Endothelial cell of umbilical vein (primary cell): Measurements from ENCODE around the gene CACNG8. TPM values are rescaled to one million over a fixed set of nuclear protein-coding genes. Genes with fewer than 3 reads are reported as not detected.

ENCODE experiments used
- BruUV-seq: library from RNA; stranded (reverse); fragments of 400-500 nt; replicated peaks from 2 replicates; lab custom pipeline; 2021; lab: Mats Ljungman, UMichigan
- CTCF ChIA-PET: fragments of 300-600, 350-600 bp; sonication (Branson Sonifier 250); formaldehyde crosslinking; loops from one replicate; lab custom pipeline; 2021; ENCODE audit warnings: antibody characterized with exemption, inconsistent platforms; lab: Charles Lee
- POLR2A ChIA-PET: fragments of 300-600, 350-600 bp; sonication (Branson Sonifier 250); formaldehyde crosslinking; loops from one replicate; lab custom pipeline; 2021; ENCODE audit warnings: antibody characterized with exemption, inconsistent platforms; lab: Charles Lee
- DNase-seq: peaks from one replicate; pipeline ENCODE4 v3.0.0-alpha.2; 2011; ENCODE audit warnings: low read depth, low spot score
- FAIRE-seq: peaks from 2 replicates; lab custom pipeline; 2011; peaks lifted over from hg19 to GRCh38; lab: Jason Lieb, UNC
- H2AFZ ChIP-seq: 2 replicates; pipeline ENCODE4 v1.6.0; 2012; ENCODE audit warnings: low read depth, low read length, control low read depth, inconsistent platforms
- H3K27ac ChIP-seq: 2 replicates; pipeline ENCODE4 v1.5.1; 2011; ENCODE audit warnings: low read depth, mild to moderate bottlenecking, control low read depth, low read length, moderate library complexity; ENCODE audit not compliant: insufficient read depth
- H3K27me3 ChIP-seq, 2 experiments: 2 replicates each; pipeline versions ENCODE4 v1.6.0 to v1.6.1; 2011; ENCODE audit warnings: low read length in 2 of 2, mixed read lengths in 1 of 2; ENCODE audit not compliant: control insufficient read depth in 2 of 2, insufficient read depth in 2 of 2
- H3K36me3 ChIP-seq, 2 experiments: 2 replicates in 1 of 2; 3 replicates in 1 of 2; pipeline ENCODE4 v1.5.1; 2011; ENCODE audit warnings: low read length in 2 of 2, mild to moderate bottlenecking in 1 of 2, moderate library complexity in 1 of 2; ENCODE audit not compliant: control insufficient read depth in 2 of 2, insufficient read depth in 2 of 2; ENCODE audit errors: extremely low read depth in 1 of 2
- H3K4me1 ChIP-seq: 3 replicates; pipeline ENCODE4 v1.5.1; 2011; ENCODE audit warnings: mild to moderate bottlenecking, low read length; ENCODE audit not compliant: control insufficient read depth, insufficient read depth; ENCODE audit errors: extremely low read depth
- H3K4me2 ChIP-seq: 2 replicates; pipeline ENCODE4 v1.6.1; 2011; ENCODE audit warnings: low read length, control low read depth, mixed read lengths; ENCODE audit not compliant: insufficient read depth
- H3K4me3 ChIP-seq, 3 experiments: fragments of 200-600 bp in 1 of 3; sonication (generic), shearing (Covaris generic) in 1 of 3; replicated peaks in 1 of 3; 2 replicates each; pipeline ENCODE4 v1.5.1; 2011 to 2016; ENCODE audit warnings: control low read depth in 3 of 3, low read length in 3 of 3, mild to moderate bottlenecking in 2 of 3, inconsistent platforms in 1 of 3, low read depth in 1 of 3, moderate library complexity in 1 of 3; ENCODE audit not compliant: insufficient read depth in 1 of 3
- H3K79me2 ChIP-seq: 2 replicates; pipeline ENCODE4 v1.6.0; 2012; ENCODE audit warnings: low read length, inconsistent platforms; ENCODE audit not compliant: control insufficient read depth, insufficient read depth
- H3K9ac ChIP-seq: replicated peaks from 2 replicates; pipeline ENCODE3; 2011; ENCODE audit warnings: low read length, control low read depth; ENCODE audit not compliant: insufficient read depth; ENCODE audit errors: extremely low read depth
- H3K9me1 ChIP-seq: replicated peaks from 3 replicates; pipeline ENCODE4 v1.6.0; 2011; ENCODE audit warnings: mild to moderate bottlenecking, low read length; ENCODE audit not compliant: control insufficient read depth, insufficient read depth; ENCODE audit errors: extremely low read depth
- H3K9me3 ChIP-seq: replicated peaks from 2 replicates; pipeline ENCODE4 v1.5.1; 2012; ENCODE audit warnings: low read length, inconsistent platforms; ENCODE audit not compliant: control insufficient read depth, insufficient read depth
- H4K20me1 ChIP-seq: replicated peaks from 2 replicates; pipeline ENCODE3; 2011; ENCODE audit warnings: mild to moderate bottlenecking, low read length; ENCODE audit not compliant: control insufficient read depth, insufficient read depth; ENCODE audit errors: extremely low read depth
- EZH2 ChIP-seq: IDR thresholded peaks from 2 replicates; pipeline ENCODE4 v1.6.1; 2012; ENCODE audit warnings: borderline replicate concordance, low read depth, mild to moderate bottlenecking, moderate library complexity, low read length, inconsistent platforms; ENCODE audit not compliant: severe bottlenecking
- GATA2 ChIP-seq: IDR thresholded peaks from 2 replicates; pipeline ENCODE4 v1.7.0; 2011; ENCODE audit warnings: low read depth, mild to moderate bottlenecking, moderate library complexity, mixed read lengths, low read length; ENCODE audit not compliant: insufficient read length, insufficient read depth
- POLR2A ChIP-seq: IDR thresholded peaks from 2 replicates; pipeline ENCODE4 v1.6.1; 2012; ENCODE audit warnings: low read depth, mild to moderate bottlenecking, control low read depth, low read length
- dilution Hi-C: fragments of 300-500 bp; cut with MboI; formaldehyde crosslinking; loops from one replicate; pipeline ENCODE4 v1.15.0; 2019; ENCODE audit warnings: low sequenced_read_pairs; ENCODE audit not compliant: extremely low pct_ligation_motif_present
- intact Hi-C: fragments of 100-400 bp; cut with micrococcal nuclease; formaldehyde crosslinking; loops from one replicate; pipeline ENCODE4 v1.10.0; 2022
- polyA plus RNA-seq, 4 experiments: library from polyadenylated mRNA; depleted of rRNA in 3 of 4; stranded (reverse) in 3 of 4; unstranded in 1 of 4; fragments of >200 nt; gene quantifications; 2 replicates each; pipeline versions ENCODE4 v1.2.1 to v1.2.3, GENCODE V29; 2011 to 2012; ENCODE audit warnings: missing spikeins in 1 of 4
- total RNA-seq: library from RNA; stranded (reverse); gene quantifications from 2 replicates; pipeline ENCODE4 v1.2.3, GENCODE V29; 2021
- TF ChIP-seq, protein P1 (sequence below): IDR thresholded peaks from 2 replicates; pipeline ENCODE4 v1.6.1; 2011; ENCODE audit not compliant: insufficient read depth, insufficient read length
- TF ChIP-seq, protein P2 (sequence below), 2 donors: IDR thresholded peaks; 1 replicate in 1 of 2; 2 replicates in 1 of 2; pipeline ENCODE4 v1.5.1; 2011; ENCODE audit warnings: low read length in 2 of 2, mild to moderate bottlenecking in 2 of 2, moderate library complexity in 2 of 2, control low read depth in 1 of 2, inconsistent platforms in 1 of 2, low read depth in 1 of 2; ENCODE audit not compliant: insufficient read depth in 1 of 2; ENCODE audit errors: extremely low read depth in 1 of 2

Gene CACNG8
- total and polyA plus RNA-seq, 2 donors (not counting 3 experiments of a cell fraction or from before 2014, with no cell fraction given), result 0.18 to 1.7 TPM

DNA sequence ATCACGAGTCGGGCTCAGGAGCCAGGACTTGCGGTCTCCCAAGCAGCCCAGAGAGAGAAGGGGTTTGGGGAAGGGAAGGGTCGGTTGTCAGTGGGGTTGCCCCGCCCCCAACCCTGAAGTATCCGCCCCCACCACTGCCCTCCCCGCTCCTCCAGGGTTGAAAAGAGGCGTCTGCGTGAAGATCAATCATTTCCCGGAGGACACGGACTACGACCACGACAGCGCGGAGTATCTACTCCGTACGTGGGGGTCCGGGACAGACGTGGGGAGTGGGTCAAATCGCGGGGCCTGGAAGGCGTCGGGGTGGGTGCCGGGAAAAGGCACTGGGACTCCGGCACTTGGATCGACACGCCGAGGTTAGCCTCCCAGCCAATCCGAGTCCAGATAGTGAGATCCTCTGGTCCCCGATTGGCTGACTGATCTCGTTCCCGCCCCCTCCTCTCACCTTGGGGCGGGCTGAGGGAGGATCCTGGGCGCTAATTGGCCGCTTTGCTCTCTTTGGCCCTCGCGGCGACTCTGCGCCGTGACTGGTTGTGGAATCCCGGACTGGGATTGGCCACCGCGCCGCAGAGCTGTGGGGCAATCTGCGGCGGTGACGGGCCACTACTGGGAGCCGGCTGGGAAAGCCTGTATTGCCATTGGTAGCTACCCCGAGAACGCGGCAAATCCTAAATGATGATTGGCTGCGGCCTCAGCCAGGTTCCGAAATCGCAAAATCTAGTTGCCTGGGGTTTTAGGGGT lies 15.4 kb downstream of the CACNG8 start:
- TF ChIP-seq POLR2A, result no peak
- TF ChIP-seq EZH2, result peak; percentile 72
- TF ChIP-seq GATA2, result peak; percentile 42
- TF ChIP-seq, protein P1, sequence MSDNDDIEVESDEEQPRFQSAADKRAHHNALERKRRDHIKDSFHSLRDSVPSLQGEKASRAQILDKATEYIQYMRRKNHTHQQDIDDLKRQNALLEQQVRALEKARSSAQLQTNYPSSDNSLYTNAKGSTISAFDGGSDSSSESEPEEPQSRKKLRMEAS, result peak; percentile 33
- TF ChIP-seq, protein P2, sequence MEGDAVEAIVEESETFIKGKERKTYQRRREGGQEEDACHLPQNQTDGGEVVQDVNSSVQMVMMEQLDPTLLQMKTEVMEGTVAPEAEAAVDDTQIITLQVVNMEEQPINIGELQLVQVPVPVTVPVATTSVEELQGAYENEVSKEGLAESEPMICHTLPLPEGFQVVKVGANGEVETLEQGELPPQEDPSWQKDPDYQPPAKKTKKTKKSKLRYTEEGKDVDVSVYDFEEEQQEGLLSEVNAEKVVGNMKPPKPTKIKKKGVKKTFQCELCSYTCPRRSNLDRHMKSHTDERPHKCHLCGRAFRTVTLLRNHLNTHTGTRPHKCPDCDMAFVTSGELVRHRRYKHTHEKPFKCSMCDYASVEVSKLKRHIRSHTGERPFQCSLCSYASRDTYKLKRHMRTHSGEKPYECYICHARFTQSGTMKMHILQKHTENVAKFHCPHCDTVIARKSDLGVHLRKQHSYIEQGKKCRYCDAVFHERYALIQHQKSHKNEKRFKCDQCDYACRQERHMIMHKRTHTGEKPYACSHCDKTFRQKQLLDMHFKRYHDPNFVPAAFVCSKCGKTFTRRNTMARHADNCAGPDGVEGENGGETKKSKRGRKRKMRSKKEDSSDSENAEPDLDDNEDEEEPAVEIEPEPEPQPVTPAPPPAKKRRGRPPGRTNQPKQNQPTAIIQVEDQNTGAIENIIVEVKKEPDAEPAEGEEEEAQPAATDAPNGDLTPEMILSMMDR (IDR thresholded peaks at IDR 0.05; ENCODE audit: extremely low read depth in 1 of 2, insufficient read depth in 1 of 2, low read depth in 1 of 2, low read length in 2 of 2), result no peak
- FAIRE-seq (peak; percentile 96), DNase-seq (peak; percentile 94)
- Histone ChIP-seq H3K36me3 (no peaks in the 10 kb centered on the region), H3K9me1 (no peaks in the 10 kb centered on the region), H3K9ac (no peak overlapping the region), H4K20me1 (no peaks in the 10 kb centered on the region), H3K4me1 (peaks cover 19% of the 10 kb centered on the region), H2AFZ (peak overlapping the region; percentile 71), H3K9me3 (no peaks in the 10 kb centered on the region), H3K4me3 (peak overlapping the region in 1 of 3 experiments; percentile 30), H3K79me2 (peaks cover 11% of the 10 kb centered on the region), H3K4me2 (peak overlapping the region; percentile 20), H3K27me3 (no peaks in the 10 kb centered on the region), H3K27ac (no peak overlapping the region)
- ChIA-PET CTCF (interaction anchor here (0.5 to 1.0 kb wide), 3 partner anchors 46 to 169 kb away, joined by 5 to 10 read pairs (median 8); no protein-coding TSS in a partner anchor), POLR2A (interaction anchor here (0.5 to 0.7 kb wide), 2 partner anchors 13 to 51 kb away, joined by 4 to 5 read pairs; partner anchors contain the start of gene CACNG6)
- no TSS peak for BruUV-seq
- intact Hi-C loops (loop anchor here (1.0 kb wide), 1 partner anchor 136 kb away; no protein-coding TSS in a partner anchor), dilution Hi-C loops (no loop called here)
